Prostate gland (tissue), 2 donors: ENCODE results near the gene IL33.

Source experiments
- CTCF ChIP-seq, 4 experiments: fragments of 200-600 bp in 2 of 4; fragments of 450-650 bp in 2 of 4; sonication (generic) in 2 of 4; IDR thresholded peaks; 1 replicate in 3 of 4; 2 replicates in 1 of 4; pipeline ENCODE4 v1.5.1; 2016 to 2019; ENCODE audit warnings: antibody characterized with exemption in 4 of 4, mild to moderate bottlenecking in 2 of 4, moderate library complexity in 2 of 4
- POLR2A ChIP-seq: fragments of 450-650 bp; IDR thresholded peaks from one replicate; pipeline ENCODE4 v1.6.1; 2016; ENCODE audit warnings: antibody characterized with exemption, mild to moderate bottlenecking
- POLR2AphosphoS5 ChIP-seq: sonication (generic); formaldehyde crosslinking; IDR thresholded peaks from one replicate; pipeline ENCODE4 v1.6.1; 2017; ENCODE audit warnings: antibody characterized with exemption

GRCh38 chr9:6216951-6217350 lies 1.3 kb downstream of the IL33 start:
- TF ChIP-seq POLR2A (no peak), POLR2AphosphoS5 (no peak), CTCF (IDR thresholded peaks at IDR 0.05) (no peak)
